AG09309 (cell line): ENCODE measurements around the gene PHLPP1.

Experiments
- DNase-seq: peaks from one replicate; pipeline ENCODE4 v3.0.0-alpha.2; 2010; ENCODE audit warnings: low read depth
- H3K4me3 ChIP-seq: 2 replicates; pipeline ENCODE4 v1.5.1; 2011; ENCODE audit warnings: mild to moderate bottlenecking, low read depth, low read length, moderate library complexity; ENCODE audit not compliant: control insufficient read depth
- TF ChIP-seq, protein P1 (sequence below): IDR thresholded peaks from 2 replicates; pipeline ENCODE4 v1.5.1; 2011; ENCODE audit warnings: mild to moderate bottlenecking, low read depth, low read length, inconsistent platforms; ENCODE audit not compliant: insufficient read depth, control insufficient read depth; ENCODE audit errors: missing control alignments

The PHLPP1 gene

GRCh38 chr18:62758591-62758990, 43.2 kb downstream of the PHLPP1 start:
- H3K4me3 ChIP-seq: no peak overlapping the region
- TF ChIP-seq, protein P1, sequence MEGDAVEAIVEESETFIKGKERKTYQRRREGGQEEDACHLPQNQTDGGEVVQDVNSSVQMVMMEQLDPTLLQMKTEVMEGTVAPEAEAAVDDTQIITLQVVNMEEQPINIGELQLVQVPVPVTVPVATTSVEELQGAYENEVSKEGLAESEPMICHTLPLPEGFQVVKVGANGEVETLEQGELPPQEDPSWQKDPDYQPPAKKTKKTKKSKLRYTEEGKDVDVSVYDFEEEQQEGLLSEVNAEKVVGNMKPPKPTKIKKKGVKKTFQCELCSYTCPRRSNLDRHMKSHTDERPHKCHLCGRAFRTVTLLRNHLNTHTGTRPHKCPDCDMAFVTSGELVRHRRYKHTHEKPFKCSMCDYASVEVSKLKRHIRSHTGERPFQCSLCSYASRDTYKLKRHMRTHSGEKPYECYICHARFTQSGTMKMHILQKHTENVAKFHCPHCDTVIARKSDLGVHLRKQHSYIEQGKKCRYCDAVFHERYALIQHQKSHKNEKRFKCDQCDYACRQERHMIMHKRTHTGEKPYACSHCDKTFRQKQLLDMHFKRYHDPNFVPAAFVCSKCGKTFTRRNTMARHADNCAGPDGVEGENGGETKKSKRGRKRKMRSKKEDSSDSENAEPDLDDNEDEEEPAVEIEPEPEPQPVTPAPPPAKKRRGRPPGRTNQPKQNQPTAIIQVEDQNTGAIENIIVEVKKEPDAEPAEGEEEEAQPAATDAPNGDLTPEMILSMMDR: no peak
- no peak for DNase-seq

DNA sequence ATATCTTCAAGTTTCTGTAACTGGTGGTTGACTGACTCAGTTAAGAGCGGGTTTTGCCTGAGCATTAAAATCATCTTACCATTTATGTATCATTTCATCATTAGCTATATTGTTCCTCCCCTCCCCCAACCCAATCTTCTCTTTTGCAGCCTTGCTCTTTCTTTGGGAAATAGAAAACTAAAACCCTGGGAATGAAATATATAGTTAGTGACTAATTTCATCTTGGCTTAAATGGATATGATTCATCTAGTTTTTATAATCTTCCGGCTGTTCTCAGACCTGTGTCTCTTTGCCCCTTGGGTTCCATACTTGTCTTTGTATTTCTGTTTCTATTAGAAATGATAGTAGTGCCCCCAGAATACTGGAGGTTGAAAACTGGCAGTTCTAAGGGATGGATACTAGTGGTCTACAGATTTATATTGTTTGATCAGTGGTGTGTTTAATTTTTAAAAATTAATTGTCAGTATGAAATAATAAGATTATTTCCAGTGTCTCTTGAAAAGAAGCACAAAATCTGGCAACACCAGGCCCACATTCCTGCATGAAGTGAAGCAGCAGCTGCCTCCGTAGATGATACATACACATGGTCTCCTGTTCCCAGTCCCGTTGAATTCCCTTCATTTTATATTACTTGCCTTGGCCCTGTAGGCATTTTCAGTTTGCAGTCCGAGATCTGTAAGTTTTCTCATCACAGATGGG, 44.5 kb downstream of the PHLPP1 start:
- H3K4me3 ChIP-seq: no peak overlapping the region
- TF ChIP-seq, protein P1: no peak
- no peak for DNase-seq

DNA sequence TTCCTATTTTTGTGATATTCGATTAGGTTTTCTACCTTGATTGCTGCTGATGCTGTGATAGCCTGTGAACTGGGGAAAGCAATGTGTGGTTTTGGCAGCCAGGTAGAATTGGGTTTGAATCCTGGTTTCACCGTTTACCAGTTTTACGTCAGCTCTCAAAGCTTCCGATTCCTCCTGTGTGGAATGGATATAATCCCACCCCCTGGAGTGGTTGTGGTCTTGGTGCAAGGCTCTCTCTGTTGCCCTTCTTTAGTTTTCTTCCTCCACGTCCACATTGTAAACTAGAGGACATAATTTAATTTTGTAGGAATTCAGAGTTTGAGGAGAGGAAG, 45.0 kb downstream of the PHLPP1 start:
- H3K4me3 ChIP-seq: no peak overlapping the region
- no peak for DNase-seq
- TF ChIP-seq, protein P1: no peak

GRCh38 chr18:62763101-62763521, 47.8 kb downstream of the PHLPP1 start:
- TF ChIP-seq, protein P1: no peak
- no peak for DNase-seq
- H3K4me3 ChIP-seq: no peak overlapping the region

DNA sequence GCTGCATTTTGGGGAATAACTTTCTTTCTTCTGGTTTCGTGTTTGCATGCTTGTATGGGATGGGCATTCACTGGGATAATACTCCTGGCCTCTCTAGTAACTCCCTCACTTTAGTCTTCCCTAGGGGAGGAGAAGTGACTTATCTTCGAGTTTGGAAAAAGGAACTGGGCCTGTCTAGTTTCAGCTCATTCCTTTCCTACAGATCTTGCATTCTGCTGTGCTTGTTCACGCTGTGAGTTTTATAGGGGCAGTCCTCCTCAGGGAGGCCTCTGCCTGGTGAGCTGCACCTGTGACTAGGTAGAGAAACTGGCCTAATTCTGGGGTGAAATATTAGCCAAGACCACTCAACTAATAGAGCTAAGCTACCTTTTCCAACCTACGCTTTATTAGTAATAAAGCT, 50.9 kb downstream of the PHLPP1 start:
- DNase-seq: no peak
- TF ChIP-seq, protein P1: no peak
- no peak overlapping the region for H3K4me3 ChIP-seq

DNA sequence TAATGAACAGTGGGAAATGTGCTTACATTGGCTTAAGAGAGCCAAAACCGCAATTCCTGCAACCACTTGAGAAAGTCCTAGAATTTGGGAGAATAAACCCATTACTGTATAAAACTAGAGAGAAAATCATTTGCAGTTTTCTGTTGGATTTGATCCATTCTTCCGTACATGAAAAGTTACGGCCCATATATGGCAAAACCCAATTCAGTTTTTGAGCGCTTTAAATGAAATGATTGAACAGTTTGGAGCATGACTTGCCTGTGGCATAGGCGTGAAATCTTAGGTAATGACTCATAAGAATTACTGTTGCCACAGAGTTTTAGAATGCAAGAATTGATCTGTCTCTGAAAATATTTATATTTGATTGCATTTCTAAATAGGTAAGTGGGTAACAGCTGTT, 52.0 kb downstream of the PHLPP1 start:
- TF ChIP-seq, protein P1: no peak
- DNase-seq: no peak
- H3K4me3 ChIP-seq: no peak overlapping the region
